Right lobe of liver (tissue), 6 donors: ENCODE measurements around the gene MAP10. TPM values are rescaled to one million over a fixed set of nuclear protein-coding genes. Genes with fewer than 3 reads are reported as not detected.

Experiments
- ATAC-seq, 4 donors: fragments of 200-7000 bp; cut with Tn5 transposase; one replicate each; pipeline ENCODE4 v1.9.1; 2020; ENCODE audit warnings: mild to moderate bottlenecking in 4 of 4, moderate library complexity in 4 of 4
- DNase-seq, 3 donors: peaks; one replicate each; pipeline ENCODE4 v3.0.0-alpha.2; 2020
- H3K27ac ChIP-seq, 3 donors: fragments of 200-600 bp; one replicate each; pipeline ENCODE4 v1.8.0; 2022
- H3K27me3 ChIP-seq, 2 donors: fragments of 200-600 bp; one replicate each; pipeline ENCODE4 v1.8.0; 2022
- H3K36me3 ChIP-seq, 4 donors: fragments of 200-600 bp; sonication (generic) in 1 of 4; one replicate each; pipeline versions ENCODE4 v1.5.1 to v1.8.0; 2017 to 2022; ENCODE audit warnings: control low read depth in 1 of 4
- H3K4me1 ChIP-seq, 4 donors: fragments of 200-600 bp; sonication (generic) in 1 of 4; one replicate each; pipeline versions ENCODE4 v1.5.1 to v1.8.0; 2017 to 2022; ENCODE audit warnings: control low read depth in 1 of 4
- H3K4me3 ChIP-seq, 3 donors: fragments of 200-600 bp; one replicate each; pipeline ENCODE4 v1.8.0; 2022
- H3K9me3 ChIP-seq, 4 donors: fragments of 200-600 bp; sonication (generic) in 1 of 4; one replicate each; pipeline versions ENCODE4 v1.5.1 to v1.8.0; 2017 to 2022; ENCODE audit warnings: control low read depth in 1 of 4
- POLR2A ChIP-seq: fragments of 450-650 bp; IDR thresholded peaks from one replicate; pipeline ENCODE4 v1.6.1; 2017; ENCODE audit warnings: antibody characterized with exemption, mild to moderate bottlenecking
- WGBS: methylation state at CpG from one replicate; pipeline ENCODE4 v1.1.6; 2018; ENCODE audit warnings: low coverage, low lambda C conversion rate; ENCODE audit not compliant: insufficient coverage; ENCODE audit errors: missing lambda C conversion rate; 5-methylcytosine and 5-hydroxymethylcytosine counted together
- intact Hi-C, 2 donors: fragments of 100-400 bp; cut with DNase I; formaldehyde crosslinking; loops; one replicate each; pipeline versions ENCODE4 v1.11.2 to v1.14.1; 2022
- total RNA-seq, 6 experiments: library from RNA; depleted of rRNA in 2 of 6; stranded (reverse); fragments of >200 nt in 2 of 6; fragmentation: NEBNext Ultra II Directional in 3 of 6; extraction: Animal tissue kit (Norgen Biotek cat#: 25700) in 3 of 6; gene quantifications; one replicate each; pipeline versions ENCODE4 v1.1.0 to v1.2.4, GENCODE V29; 2016 to 2023
- TF ChIP-seq, protein P1 (sequence below), 4 donors: fragments of 200-600 bp in 3 of 4; fragments of 450-650 bp in 1 of 4; IDR thresholded peaks; one replicate each; pipeline versions ENCODE4 v1.5.1 to v1.8.0; 2016 to 2022; ENCODE audit warnings: antibody characterized with exemption in 4 of 4, mild to moderate bottlenecking in 2 of 4
- donor health status: DM: no; HTN: yes; CAD: no.
- donor health status: DM: no; HTN: no; CAD: no.
- donor health status: DM: no; HTN: no; CAD: no.
- donor health status: DM: no; HTN: yes; CAD: no.
- donor health status: DM: no; HTN: yes; CAD: no.

MAP10 gene
- total RNA-seq, 6 experiments from 2014 or later: 1.5 to 3.0 (median 1.8) TPM

DNA sequence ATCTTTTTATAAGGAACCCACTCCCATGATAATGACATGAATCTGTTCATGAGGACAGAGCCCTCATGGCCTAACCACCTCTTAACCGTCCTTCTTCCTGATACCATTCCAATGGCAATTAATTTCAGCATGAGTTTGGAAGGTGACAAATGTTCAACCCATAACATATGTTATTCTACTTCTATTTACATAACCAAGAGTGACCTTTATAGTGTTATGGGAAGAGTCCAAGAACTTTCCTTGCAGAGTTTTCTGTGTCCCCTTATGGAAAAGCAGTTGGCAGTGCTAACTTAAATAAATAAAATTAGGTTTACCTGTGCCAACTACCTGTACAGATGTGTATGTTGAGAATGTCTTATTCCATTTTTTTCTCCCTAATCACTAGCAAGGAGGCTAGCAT lies 11.1 kb downstream of the MAP10 start:
- H3K9me3 ChIP-seq: no peaks in the 10 kb centered on the region
- intact Hi-C loops: no loop called here
- no peak overlapping the region for H3K27ac ChIP-seq
- no peak overlapping the region for H3K4me3 ChIP-seq
- no peaks in the 10 kb centered on the region for H3K36me3 ChIP-seq
- TF ChIP-seq, protein P1, sequence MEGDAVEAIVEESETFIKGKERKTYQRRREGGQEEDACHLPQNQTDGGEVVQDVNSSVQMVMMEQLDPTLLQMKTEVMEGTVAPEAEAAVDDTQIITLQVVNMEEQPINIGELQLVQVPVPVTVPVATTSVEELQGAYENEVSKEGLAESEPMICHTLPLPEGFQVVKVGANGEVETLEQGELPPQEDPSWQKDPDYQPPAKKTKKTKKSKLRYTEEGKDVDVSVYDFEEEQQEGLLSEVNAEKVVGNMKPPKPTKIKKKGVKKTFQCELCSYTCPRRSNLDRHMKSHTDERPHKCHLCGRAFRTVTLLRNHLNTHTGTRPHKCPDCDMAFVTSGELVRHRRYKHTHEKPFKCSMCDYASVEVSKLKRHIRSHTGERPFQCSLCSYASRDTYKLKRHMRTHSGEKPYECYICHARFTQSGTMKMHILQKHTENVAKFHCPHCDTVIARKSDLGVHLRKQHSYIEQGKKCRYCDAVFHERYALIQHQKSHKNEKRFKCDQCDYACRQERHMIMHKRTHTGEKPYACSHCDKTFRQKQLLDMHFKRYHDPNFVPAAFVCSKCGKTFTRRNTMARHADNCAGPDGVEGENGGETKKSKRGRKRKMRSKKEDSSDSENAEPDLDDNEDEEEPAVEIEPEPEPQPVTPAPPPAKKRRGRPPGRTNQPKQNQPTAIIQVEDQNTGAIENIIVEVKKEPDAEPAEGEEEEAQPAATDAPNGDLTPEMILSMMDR (IDR thresholded peaks at IDR 0.05): no peak
- no peak for TF ChIP-seq POLR2A
- H3K4me1 ChIP-seq: no peaks in the 10 kb centered on the region
- 100% methylated on average over 1 of the region's 1 CpG for WGBS
- DNase-seq (no peak), ATAC-seq (no peak)
- no peaks in the 10 kb centered on the region for H3K27me3 ChIP-seq

DNA sequence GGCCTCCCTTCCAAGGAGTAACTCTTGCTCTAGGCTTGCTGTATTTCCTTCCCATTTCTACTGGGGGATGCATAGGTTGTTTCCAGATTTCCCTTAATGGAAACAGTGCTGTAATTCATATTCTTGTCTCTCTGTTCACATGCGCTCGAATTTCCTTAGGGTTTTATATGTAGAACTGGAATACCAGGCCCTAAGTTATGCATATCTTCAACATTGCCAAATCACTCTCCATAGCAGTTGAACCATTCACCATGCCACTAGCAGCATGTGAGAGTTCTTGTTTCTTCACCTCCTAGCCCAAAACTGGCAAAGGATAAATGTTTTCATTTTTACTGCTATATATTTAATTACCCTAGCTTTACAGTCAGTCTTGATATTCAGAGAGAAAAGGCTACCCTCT lies 12.8 kb downstream of the MAP10 start:
- ATAC-seq: no peak
- no peaks in the 10 kb centered on the region for H3K9me3 ChIP-seq
- 75% methylated on average over 2 of the region's 2 CpGs for WGBS

DNA sequence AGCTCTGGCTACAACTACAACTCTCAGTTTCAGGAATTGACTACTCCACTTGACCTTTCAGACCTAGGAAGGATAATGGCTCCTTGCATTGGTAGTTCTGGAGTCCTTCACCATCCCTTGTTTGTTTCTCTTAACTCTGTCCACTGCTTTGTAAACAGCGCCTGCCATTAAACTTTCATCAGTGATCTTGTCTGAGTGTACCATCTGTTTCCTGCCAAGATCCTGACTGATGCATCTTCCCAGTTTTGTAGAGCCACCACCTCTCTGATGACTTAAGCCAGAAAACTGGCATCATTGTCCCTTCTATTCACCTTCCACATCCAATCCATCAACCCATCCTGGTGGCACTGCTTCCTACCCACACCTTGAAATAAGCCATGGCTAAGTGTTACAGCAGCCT lies 15.2 kb downstream of the MAP10 start:
- Histone ChIP-seq H3K27ac (no peak overlapping the region), H3K4me1 (no peaks in the 10 kb centered on the region), H3K27me3 (no peaks in the 10 kb centered on the region), H3K9me3 (no peaks in the 10 kb centered on the region), H3K36me3 (no peaks in the 10 kb centered on the region), H3K4me3 (no peak overlapping the region)
- DNase-seq (no peak), ATAC-seq (no peak)
- 90% methylated on average over 1 of the region's 1 CpG for WGBS
- intact Hi-C loops: no loop called here
- TF ChIP-seq POLR2A: no peak
- TF ChIP-seq, protein P1 (IDR thresholded peaks at IDR 0.05): no peak

More for the DNA sequence above, 12.8 kb downstream of the MAP10 start:
- DNase-seq: no peak
- H3K4me3 ChIP-seq: no peak overlapping the region
- no peaks in the 10 kb centered on the region for H3K36me3 ChIP-seq
- H3K27me3 ChIP-seq: no peaks in the 10 kb centered on the region
- TF ChIP-seq, protein P1 (IDR thresholded peaks at IDR 0.05): no peak
- no peak for TF ChIP-seq POLR2A
- H3K4me1 ChIP-seq: no peaks in the 10 kb centered on the region
- H3K27ac ChIP-seq: no peak overlapping the region
- intact Hi-C loops: no loop called here

DNA sequence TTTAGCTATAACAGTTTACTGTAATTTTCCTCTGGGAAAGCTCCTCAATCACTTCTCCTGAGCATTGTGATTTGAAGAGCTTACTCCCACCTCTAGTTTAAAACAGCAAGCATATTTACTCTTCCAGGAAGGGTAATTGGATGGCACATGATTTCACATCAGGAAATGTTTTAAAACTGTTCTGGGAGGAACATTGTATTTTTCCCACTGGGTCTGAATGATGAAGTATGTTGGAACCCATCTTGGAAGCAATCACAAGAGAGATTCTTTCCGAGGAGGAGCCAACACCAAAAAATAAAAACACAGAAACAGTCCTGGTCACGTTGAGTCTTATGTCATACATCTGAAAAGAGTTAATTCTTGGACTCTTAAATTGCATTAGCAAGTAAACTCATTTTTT lies 17.3 kb downstream of the MAP10 start:
- WGBS: 63% methylated on average over 2 of the region's 2 CpGs
- no peak for ATAC-seq

More for the DNA sequence above, 17.3 kb downstream of the MAP10 start:
- Histone ChIP-seq H3K27me3 (no peaks in the 10 kb centered on the region), H3K27ac (no peak overlapping the region), H3K4me1 (no peaks in the 10 kb centered on the region), H3K9me3 (no peaks in the 10 kb centered on the region), H3K36me3 (no peaks in the 10 kb centered on the region), H3K4me3 (no peak overlapping the region)
- no peak for DNase-seq
- intact Hi-C loops: no loop called here
- TF ChIP-seq, protein P1 (IDR thresholded peaks at IDR 0.05): no peak
